IMR-90 (cell line): ENCODE measurements around the gene LTBP1. TPM values are rescaled to one million over a fixed set of nuclear protein-coding genes. Genes with fewer than 3 reads are reported as not detected.

Experiments used
- ATAC-seq: fragments of 200-7000 bp; cut with Tn5 transposase; 2 replicates; pipeline ENCODE4 v1.9.1; 2020; ENCODE audit warnings: low read depth, mild to moderate bottlenecking, moderate library complexity
- BruUV-seq: library from RNA; stranded (reverse); fragments of 400-500 nt; replicated peaks from 2 replicates; lab custom pipeline; 2021; lab: Mats Ljungman, UMichigan
- CTCF ChIA-PET: fragments of 300-600 bp; formaldehyde crosslinking; extraction: SDS; loops from one replicate; lab custom pipeline; 2021; ENCODE audit warnings: antibody characterized with exemption; lab: Yijun Ruan, JAX
- POLR2A ChIA-PET: fragments of 300-600 bp; sonication (Branson Sonifier 250); formaldehyde crosslinking; loops from one replicate; lab custom pipeline; 2022; ENCODE audit warnings: antibody characterized with exemption; ENCODE audit not compliant: unreplicated experiment; lab: Charles Lee
- DNase-seq: peaks from one replicate; pipeline ENCODE4 v3.0.0; 2013
- H2AFZ ChIP-seq: replicated peaks from 2 replicates; pipeline ENCODE3; 2013; ENCODE audit warnings: low read length, mild to moderate bottlenecking; ENCODE audit not compliant: poor library complexity
- H2AK5ac ChIP-seq: 2 replicates; pipeline ENCODE4 v1.6.1; 2013; ENCODE audit warnings: low read depth, low read length, inconsistent platforms
- H2AK9ac ChIP-seq: replicated peaks from 2 replicates; pipeline ENCODE3; 2013; ENCODE audit warnings: mild to moderate bottlenecking, low read depth, low read length, moderate library complexity; ENCODE audit not compliant: poor library complexity
- H2BK120ac ChIP-seq: 2 replicates; pipeline ENCODE4 v1.6.1; 2013; ENCODE audit warnings: low read depth, low read length, inconsistent platforms
- H2BK15ac ChIP-seq: 3 replicates; pipeline ENCODE4 v1.6.1; 2013; ENCODE audit warnings: low read depth, low read length, inconsistent platforms
- H2BK20ac ChIP-seq: 2 replicates; pipeline ENCODE4 v1.6.1; 2013; ENCODE audit warnings: low read depth, mild to moderate bottlenecking, inconsistent platforms, low read length, moderate library complexity
- H2BK5ac ChIP-seq: 2 replicates; pipeline ENCODE4 v1.6.1; 2013; ENCODE audit warnings: mild to moderate bottlenecking, low read depth, low read length, inconsistent platforms; ENCODE audit not compliant: poor library complexity, severe bottlenecking
- H3K14ac ChIP-seq: replicated peaks from 2 replicates; pipeline ENCODE4 v1.6.1; 2013; ENCODE audit warnings: low read depth, low read length, inconsistent platforms
- H3K18ac ChIP-seq: 2 replicates; pipeline ENCODE4 v1.6.1; 2013; ENCODE audit warnings: low read depth, low read length, control low read depth
- H3K23ac ChIP-seq: 2 replicates; pipeline ENCODE4 v1.6.1; 2013; ENCODE audit warnings: low read depth, low read length, inconsistent platforms
- H3K27ac ChIP-seq: 2 replicates; pipeline ENCODE4 v1.5.1; 2013; ENCODE audit warnings: mild to moderate bottlenecking, control low read depth, low read length; ENCODE audit not compliant: insufficient read depth
- H3K27me3 ChIP-seq: 2 replicates; pipeline ENCODE4 v1.6.1; 2013; ENCODE audit warnings: low read length; ENCODE audit not compliant: control insufficient read depth, insufficient read depth
- H3K36me3 ChIP-seq: 2 replicates; pipeline ENCODE4 v1.6.1; 2013; ENCODE audit warnings: low read length, mixed read lengths; ENCODE audit not compliant: control insufficient read depth, insufficient read depth
- H3K4ac ChIP-seq: 2 replicates; pipeline ENCODE4 v1.6.1; 2013; ENCODE audit warnings: low read depth, low read length, inconsistent platforms
- H3K4me1 ChIP-seq: 2 replicates; pipeline ENCODE4 v1.6.1; 2013; ENCODE audit warnings: low read length, mixed read lengths; ENCODE audit not compliant: control insufficient read depth, insufficient read depth
- H3K4me2 ChIP-seq: 2 replicates; pipeline ENCODE4 v1.6.1; 2013; ENCODE audit warnings: low read depth, mild to moderate bottlenecking, control low read depth, low read length, moderate library complexity
- H3K4me3 ChIP-seq: 2 replicates; pipeline ENCODE4 v1.5.1; 2013; ENCODE audit warnings: low read depth, mild to moderate bottlenecking, control low read depth, low read length, moderate library complexity; ENCODE audit not compliant: insufficient read depth
- H3K56ac ChIP-seq: 2 replicates; pipeline ENCODE4 v1.6.1; 2013; ENCODE audit warnings: low read length, inconsistent platforms; ENCODE audit not compliant: insufficient read depth; ENCODE audit errors: extremely low read depth
- H3K79me1 ChIP-seq, 2 experiments: 2 replicates each; pipeline ENCODE4 v1.6.1; 2013; ENCODE audit warnings: low read length in 2 of 2, inconsistent platforms in 1 of 2, low read depth in 1 of 2
- H3K9ac ChIP-seq: 2 replicates; pipeline ENCODE4 v1.6.1; 2013; ENCODE audit warnings: low read depth, low read length, control low read depth
- H3K9me1 ChIP-seq: 2 replicates; pipeline ENCODE4 v1.6.1; 2013; ENCODE audit warnings: low read length, inconsistent platforms; ENCODE audit not compliant: insufficient read depth
- H3K9me3 ChIP-seq: 2 replicates; pipeline ENCODE4 v1.6.1; 2013; ENCODE audit warnings: low read length; ENCODE audit not compliant: control insufficient read depth, insufficient read depth
- H4K20me1 ChIP-seq: 2 replicates; pipeline ENCODE4 v1.6.1; 2013; ENCODE audit warnings: low read length, inconsistent platforms; ENCODE audit not compliant: insufficient read depth
- H4K5ac ChIP-seq: 2 replicates; pipeline ENCODE4 v1.6.1; 2013; ENCODE audit warnings: mild to moderate bottlenecking, low read depth, low read length, control low read depth
- H4K8ac ChIP-seq, 2 experiments: 2 replicates each; pipeline ENCODE4 v1.6.1; 2013; ENCODE audit warnings: low read depth in 2 of 2, low read length in 2 of 2, control low read depth in 1 of 2, inconsistent platforms in 1 of 2
- H4K91ac ChIP-seq: 2 replicates; pipeline ENCODE4 v1.6.1; 2013; ENCODE audit warnings: low read depth, low read length, inconsistent platforms; ENCODE audit not compliant: insufficient read depth
- BHLHE40 ChIP-seq: fragments of 150-350 bp; IDR thresholded peaks from 2 replicates; pipeline ENCODE4 v1.6.1; 2016; ENCODE audit warnings: mild to moderate bottlenecking, low read depth, low read length
- CEBPB ChIP-seq: IDR thresholded peaks from 2 replicates; pipeline ENCODE4 v1.6.1; 2012; ENCODE audit warnings: low read depth, low read length, improper control_type of control experiment
- CHD1 ChIP-seq: IDR thresholded peaks from 2 replicates; pipeline ENCODE4 v1.6.1; 2012; ENCODE audit warnings: low read depth, low read length, improper control_type of control experiment
- FOS ChIP-seq: fragments of 150-350 bp; IDR thresholded peaks from 2 replicates; pipeline ENCODE4 v1.6.1; 2016; ENCODE audit warnings: low read depth, low read length
- MAFK ChIP-seq: IDR thresholded peaks from 2 replicates; pipeline ENCODE4 v1.6.1; 2012; ENCODE audit warnings: low read depth, low read length, improper control_type of control experiment
- MAZ ChIP-seq: IDR thresholded peaks from 2 replicates; pipeline ENCODE4 v1.6.1; 2012; ENCODE audit warnings: low read depth, mild to moderate bottlenecking, low read length, improper control_type of control experiment, moderate library complexity, borderline replicate concordance
- MXI1 ChIP-seq: IDR thresholded peaks from 2 replicates; pipeline ENCODE4 v1.6.1; 2012; ENCODE audit warnings: low read depth, mild to moderate bottlenecking, low read length, moderate library complexity, borderline replicate concordance
- NFE2L2 ChIP-seq: fragments of 150-350 bp; IDR thresholded peaks from 2 replicates; pipeline ENCODE4 v1.6.1; 2016; ENCODE audit warnings: low read depth, mild to moderate bottlenecking, low read length
- RAD21 ChIP-seq: IDR thresholded peaks from 2 replicates; pipeline ENCODE4 v1.6.1; 2012; ENCODE audit warnings: low read length, improper control_type of control experiment
- RCOR1 ChIP-seq: IDR thresholded peaks from 2 replicates; pipeline ENCODE4 v1.6.1; 2012; ENCODE audit warnings: mild to moderate bottlenecking, low read length, improper control_type of control experiment; ENCODE audit not compliant: insufficient replicate concordance
- RFX5 ChIP-seq: IDR thresholded peaks from 2 replicates; pipeline ENCODE4 v1.8.0; 2012; ENCODE audit warnings: low read depth, mild to moderate bottlenecking, low read length, moderate library complexity
- WGBS, 2 experiments: methylation state at CpG; one replicate each; pipeline versions ENCODE4 v1.1.5 to v1.1.7; 2013; ENCODE audit warnings: missing lambda C conversion rate in 2 of 2; ENCODE audit not compliant: insufficient read length in 1 of 2; ENCODE audit errors: extremely low coverage in 2 of 2; 5-methylcytosine and 5-hydroxymethylcytosine counted together
- dilution Hi-C: fragments of 300-500 bp; cut with HindIII; formaldehyde crosslinking; loops from one replicate; pipeline ENCODE4 v1.14.3; 2018; ENCODE audit warnings: low sequenced_read_pairs; ENCODE audit not compliant: unreplicated experiment
- in situ Hi-C: fragments of 300-500 bp; cut with MboI; formaldehyde crosslinking; loops from 3 replicates; pipeline ENCODE4 v1.14.3; 2019; ENCODE audit warnings: low sequenced_read_pairs, inconsistent platforms, mixed read lengths
- intact Hi-C: fragments of 100-400 bp; cut with micrococcal nuclease; formaldehyde crosslinking; loops from 2 replicates; pipeline ENCODE4 v1.10.0; 2022
- polyA plus RNA-seq, 3 experiments: library from polyadenylated mRNA; depleted of rRNA; stranded (reverse); fragments of >200 nt; gene quantifications; 2 replicates each; pipeline ENCODE4 v1.2.3, GENCODE V29; 2012; ENCODE audit warnings: low replicate concordance in 1 of 3
- total RNA-seq: library from RNA; depleted of rRNA; stranded (reverse); fragments of >200 nt; gene quantifications from 2 replicates; pipeline ENCODE4 v1.2.3, GENCODE V29; 2012
- TF ChIP-seq, protein P1 (sequence below): fragments of 150-350 bp; IDR thresholded peaks from 2 replicates; pipeline ENCODE4 v1.6.1; 2017; ENCODE audit warnings: mild to moderate bottlenecking, antibody characterized with exemption, low read length, low read depth
- TF ChIP-seq, protein P2 (sequence below): fragments of 150-350 bp; IDR thresholded peaks from 2 replicates; pipeline ENCODE4 v1.6.1; 2016; ENCODE audit warnings: low read depth, mild to moderate bottlenecking, low read length, moderate library complexity, borderline replicate concordance
- TF ChIP-seq, protein P3 (sequence below): conservative IDR thresholded peaks from 2 replicates; pipeline ENCODE4 v1.5.1; 2012; ENCODE audit warnings: mild to moderate bottlenecking, low read depth, low read length, improper control_type of control experiment

Gene LTBP1
- total and polyA plus RNA-seq, 2 of the 4 experiments (the other 2 are of a cell fraction) = 235 to 326 TPM

DNA sequence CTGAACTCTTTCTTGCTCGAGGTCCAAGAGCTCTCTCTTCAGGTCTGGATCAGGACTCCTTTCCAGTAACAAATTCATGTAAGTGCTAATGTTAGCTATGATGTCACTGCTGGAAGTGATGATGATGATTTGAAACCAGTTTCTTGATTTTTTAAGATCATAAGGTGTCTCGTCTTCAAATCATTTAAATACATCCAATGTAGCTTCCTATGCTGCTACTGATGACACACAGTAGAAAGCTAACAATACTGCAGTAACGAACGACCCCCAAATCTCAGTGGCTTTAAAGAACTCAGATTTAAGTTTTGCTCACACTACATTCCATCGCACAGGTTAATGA is 13.0 kb upstream of the LTBP1 start:
- Histone ChIP-seq H3K18ac (no peak overlapping the region), H3K4me2 (no peak overlapping the region), H3K79me1 (no peaks in the 10 kb centered on the region), H3K56ac (no peak overlapping the region), H4K20me1 (no peaks in the 10 kb centered on the region), H2AFZ (no peak overlapping the region), H3K4me1 (peaks cover 6% of the 10 kb centered on the region; the same call in 1 of the 2 replicates), H3K14ac (no peak overlapping the region), H4K91ac (no peak overlapping the region), H2BK120ac (no peak overlapping the region), H2BK20ac (no peak overlapping the region), H2BK5ac (no peak overlapping the region), H4K8ac (no peak overlapping the region), H3K9ac (no peak overlapping the region), H3K23ac (no peak overlapping the region), H2AK5ac (no peak overlapping the region), H3K27me3 (no peaks in the 10 kb centered on the region), H3K36me3 (no peaks in the 10 kb centered on the region), H4K5ac (no peak overlapping the region), H2BK15ac (no peak overlapping the region), H3K9me3 (no peaks in the 10 kb centered on the region), H2AK9ac (no peak overlapping the region), H3K4ac (no peak overlapping the region), H3K4me3 (no peak overlapping the region), H3K27ac (no peak overlapping the region), H3K9me1 (peaks cover 4% of the 10 kb centered on the region; the same call in 1 of the 2 replicates)
- in situ Hi-C loops = no loop called here
- no CpG with 5 or more reads among the region's 5 CpGs for WGBS, 2 experiments
- dilution Hi-C loops = no loop called here
- no peak for TF ChIP-seq RFX5
- no peak for TF ChIP-seq CHD1
- TF ChIP-seq MAFK = no peak
- TF ChIP-seq, protein P1, sequence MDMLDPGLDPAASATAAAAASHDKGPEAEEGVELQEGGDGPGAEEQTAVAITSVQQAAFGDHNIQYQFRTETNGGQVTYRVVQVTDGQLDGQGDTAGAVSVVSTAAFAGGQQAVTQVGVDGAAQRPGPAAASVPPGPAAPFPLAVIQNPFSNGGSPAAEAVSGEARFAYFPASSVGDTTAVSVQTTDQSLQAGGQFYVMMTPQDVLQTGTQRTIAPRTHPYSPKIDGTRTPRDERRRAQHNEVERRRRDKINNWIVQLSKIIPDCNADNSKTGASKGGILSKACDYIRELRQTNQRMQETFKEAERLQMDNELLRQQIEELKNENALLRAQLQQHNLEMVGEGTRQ = no peak
- TF ChIP-seq BHLHE40 = no peak
- TF ChIP-seq, protein P2, sequence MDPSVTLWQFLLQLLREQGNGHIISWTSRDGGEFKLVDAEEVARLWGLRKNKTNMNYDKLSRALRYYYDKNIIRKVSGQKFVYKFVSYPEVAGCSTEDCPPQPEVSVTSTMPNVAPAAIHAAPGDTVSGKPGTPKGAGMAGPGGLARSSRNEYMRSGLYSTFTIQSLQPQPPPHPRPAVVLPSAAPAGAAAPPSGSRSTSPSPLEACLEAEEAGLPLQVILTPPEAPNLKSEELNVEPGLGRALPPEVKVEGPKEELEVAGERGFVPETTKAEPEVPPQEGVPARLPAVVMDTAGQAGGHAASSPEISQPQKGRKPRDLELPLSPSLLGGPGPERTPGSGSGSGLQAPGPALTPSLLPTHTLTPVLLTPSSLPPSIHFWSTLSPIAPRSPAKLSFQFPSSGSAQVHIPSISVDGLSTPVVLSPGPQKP = no peak
- no peak for TF ChIP-seq RCOR1
- TF ChIP-seq NFE2L2 = no peak
- TF ChIP-seq, protein P3, sequence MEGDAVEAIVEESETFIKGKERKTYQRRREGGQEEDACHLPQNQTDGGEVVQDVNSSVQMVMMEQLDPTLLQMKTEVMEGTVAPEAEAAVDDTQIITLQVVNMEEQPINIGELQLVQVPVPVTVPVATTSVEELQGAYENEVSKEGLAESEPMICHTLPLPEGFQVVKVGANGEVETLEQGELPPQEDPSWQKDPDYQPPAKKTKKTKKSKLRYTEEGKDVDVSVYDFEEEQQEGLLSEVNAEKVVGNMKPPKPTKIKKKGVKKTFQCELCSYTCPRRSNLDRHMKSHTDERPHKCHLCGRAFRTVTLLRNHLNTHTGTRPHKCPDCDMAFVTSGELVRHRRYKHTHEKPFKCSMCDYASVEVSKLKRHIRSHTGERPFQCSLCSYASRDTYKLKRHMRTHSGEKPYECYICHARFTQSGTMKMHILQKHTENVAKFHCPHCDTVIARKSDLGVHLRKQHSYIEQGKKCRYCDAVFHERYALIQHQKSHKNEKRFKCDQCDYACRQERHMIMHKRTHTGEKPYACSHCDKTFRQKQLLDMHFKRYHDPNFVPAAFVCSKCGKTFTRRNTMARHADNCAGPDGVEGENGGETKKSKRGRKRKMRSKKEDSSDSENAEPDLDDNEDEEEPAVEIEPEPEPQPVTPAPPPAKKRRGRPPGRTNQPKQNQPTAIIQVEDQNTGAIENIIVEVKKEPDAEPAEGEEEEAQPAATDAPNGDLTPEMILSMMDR = no peak
- no peak for TF ChIP-seq CEBPB
- TF ChIP-seq RAD21 = no peak
- no peak for TF ChIP-seq MXI1
- no peak for TF ChIP-seq MAZ
- TF ChIP-seq FOS = no peak
- ATAC-seq (no peak), DNase-seq (no peak)
- intact Hi-C loops = no loop called here
- no TSS peak for BruUV-seq
- ChIA-PET CTCF (interaction anchor here (0.6 to 0.8 kb wide), 3 partner anchors 12 to 337 kb away, joined by 3 to 4 read pairs (median 4); no protein-coding TSS in a partner anchor), POLR2A (no interaction called here)
